Ammon's horn (tissue), 1 donor: ENCODE data around the gene TNNT2.

Experiments used
- DNase-seq: peaks from one replicate; pipeline ENCODE4 v3.0.0-alpha.2; 2016; ENCODE audit warnings: low spot score

TNNT2 gene

DNA sequence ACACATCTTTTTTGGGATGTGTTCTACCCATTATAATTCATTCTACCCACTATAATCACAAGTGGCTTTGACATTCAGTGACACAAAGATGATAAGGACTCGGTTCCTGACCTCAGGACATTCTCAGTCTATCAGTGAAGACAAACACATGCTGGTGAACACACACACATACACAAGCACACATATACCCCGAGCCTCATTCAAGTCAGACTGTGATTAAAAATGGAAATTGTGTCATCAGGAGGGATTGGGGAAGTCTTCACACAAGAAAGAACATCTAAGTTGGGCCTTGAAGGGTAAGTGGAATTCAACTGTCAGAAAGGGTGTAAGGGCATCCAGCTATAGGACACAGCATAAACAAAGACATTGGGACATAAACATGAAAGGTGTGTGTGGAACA is 24.2 kb upstream of the TNNT2 start:
- no peak for DNase-seq

DNA sequence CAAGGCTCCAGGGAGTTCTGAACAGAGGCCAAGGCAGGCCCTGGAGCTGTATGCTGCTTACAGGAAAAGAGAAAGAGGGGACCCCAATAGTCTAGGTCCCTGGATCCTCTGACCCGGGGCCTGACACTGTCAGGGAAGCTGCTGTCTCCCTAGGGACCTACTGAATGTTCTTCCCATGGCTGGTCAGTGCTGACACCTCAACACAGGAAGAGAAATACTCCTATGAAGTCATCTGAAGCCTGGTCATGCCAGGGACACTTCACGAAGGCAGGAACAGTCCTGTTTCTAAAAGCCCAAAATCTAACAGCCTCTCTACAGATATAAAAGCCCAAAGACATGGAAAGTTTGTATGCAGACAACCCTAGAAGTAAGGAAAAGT is 23.4 kb upstream of the TNNT2 start:
- DNase-seq = no peak

DNA sequence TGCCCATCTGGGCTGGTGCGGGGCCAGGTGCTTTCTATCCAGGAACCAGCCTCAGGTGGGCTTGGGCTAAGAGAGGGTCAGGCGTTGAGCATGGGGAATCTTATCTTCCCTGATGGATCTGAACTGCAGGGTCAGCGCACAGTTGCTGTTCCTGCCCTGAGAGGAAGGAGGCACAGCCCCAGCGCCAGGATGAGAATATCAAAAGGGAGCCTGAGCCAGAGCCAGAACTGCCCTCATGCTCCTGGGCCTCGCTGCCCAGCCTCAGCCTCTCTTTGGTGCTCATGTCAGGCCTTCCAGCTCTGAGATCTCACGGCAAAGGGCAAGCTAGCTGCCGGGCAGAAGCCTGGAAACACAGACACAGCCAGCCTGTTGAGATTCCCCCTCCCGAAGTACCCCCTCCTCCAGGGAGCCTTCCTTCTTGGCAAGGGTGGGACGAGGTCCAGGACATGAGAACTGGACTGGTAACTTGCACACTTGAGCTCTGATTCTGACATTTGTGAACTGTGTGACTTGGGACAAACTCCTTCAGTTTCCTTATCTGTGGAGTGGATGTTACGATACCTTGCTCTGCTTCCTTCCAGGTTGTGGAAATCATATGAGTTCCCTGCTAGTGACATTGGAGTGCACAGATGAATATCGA is 22.9 kb upstream of the TNNT2 start:
- no peak for DNase-seq

DNA sequence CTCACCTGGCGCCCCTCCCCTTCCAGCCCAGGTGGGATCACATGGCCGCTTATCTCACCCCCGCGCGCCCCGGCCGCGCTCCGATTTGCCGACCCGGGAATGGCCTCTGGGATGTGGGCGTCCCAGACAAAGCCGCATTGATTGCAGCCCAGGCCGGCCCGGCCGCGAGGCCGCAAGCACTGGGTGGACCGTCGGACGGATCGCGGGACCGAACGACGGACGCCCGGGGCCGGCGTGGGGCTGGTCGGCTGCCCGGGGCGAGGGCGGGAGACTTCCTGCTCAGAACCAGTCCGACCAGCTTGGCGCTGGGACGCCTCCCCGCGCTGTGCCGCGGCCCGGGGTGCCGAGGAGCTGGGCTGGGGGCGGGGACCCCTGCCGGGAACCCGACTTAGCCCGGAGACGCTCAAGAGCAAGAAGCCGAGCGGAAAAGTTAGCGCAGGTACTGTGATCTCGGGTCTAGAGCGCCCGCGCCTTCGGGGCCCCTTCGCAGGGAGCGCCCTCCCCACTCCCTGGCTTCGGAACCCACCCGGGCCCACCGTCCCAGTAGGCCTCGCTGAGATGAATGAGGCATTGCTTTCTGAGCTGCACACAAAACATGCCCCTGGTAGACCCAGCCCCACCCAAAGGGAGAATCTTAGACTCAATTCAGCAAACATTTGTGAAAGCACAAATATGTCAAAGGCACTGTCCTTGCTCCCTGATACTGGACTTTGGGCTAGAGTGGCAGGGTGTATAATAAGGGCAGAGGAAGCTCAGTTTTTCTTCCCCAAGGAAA is 22.1 kb upstream of the TNNT2 start:
- no peak for DNase-seq

DNA sequence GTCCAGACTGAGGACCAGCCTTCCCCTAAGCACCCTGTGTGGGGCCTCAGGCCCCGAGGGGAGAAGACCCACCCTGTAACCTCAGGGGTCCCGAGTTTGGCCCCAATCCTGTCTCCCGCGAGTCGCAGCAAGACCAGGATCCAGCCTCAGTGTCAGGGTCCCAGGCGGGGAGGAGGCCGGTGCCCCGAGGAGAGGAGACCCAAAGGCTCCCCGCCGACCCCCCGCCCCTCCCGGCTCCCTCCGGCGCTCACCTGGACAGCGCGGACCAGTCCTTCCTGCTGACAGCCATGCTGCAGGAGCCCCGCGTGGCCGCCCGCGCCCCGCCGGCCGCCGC is 21.5 kb upstream of the TNNT2 start, which contains the start of gene LAD1:
Gene LAD1, minus strand, starts transcription at position 307 of the 334 bp plus-strand sequence. Its CDS starts 18 bp downstream, at position 289.
- no peak for DNase-seq

DNA sequence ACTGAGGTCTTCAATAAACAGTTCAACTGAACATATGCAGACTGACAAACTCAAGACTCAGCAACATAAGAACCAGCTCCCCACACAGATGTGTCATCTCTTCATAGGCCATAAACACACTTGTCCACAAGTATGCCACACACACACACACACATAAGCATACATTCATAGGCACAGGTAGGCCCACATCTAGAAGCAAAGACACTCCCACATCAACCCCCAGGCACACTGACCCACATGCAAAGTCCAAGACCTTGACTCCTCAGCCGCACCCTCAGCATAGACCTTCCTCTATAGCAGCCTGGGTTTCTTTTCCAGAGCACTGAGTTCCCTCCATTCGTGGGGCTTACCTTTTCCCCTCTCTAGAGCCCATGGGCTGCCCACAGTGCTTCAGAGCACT is 20.2 kb upstream of the TNNT2 start:
- DNase-seq = no peak

DNA sequence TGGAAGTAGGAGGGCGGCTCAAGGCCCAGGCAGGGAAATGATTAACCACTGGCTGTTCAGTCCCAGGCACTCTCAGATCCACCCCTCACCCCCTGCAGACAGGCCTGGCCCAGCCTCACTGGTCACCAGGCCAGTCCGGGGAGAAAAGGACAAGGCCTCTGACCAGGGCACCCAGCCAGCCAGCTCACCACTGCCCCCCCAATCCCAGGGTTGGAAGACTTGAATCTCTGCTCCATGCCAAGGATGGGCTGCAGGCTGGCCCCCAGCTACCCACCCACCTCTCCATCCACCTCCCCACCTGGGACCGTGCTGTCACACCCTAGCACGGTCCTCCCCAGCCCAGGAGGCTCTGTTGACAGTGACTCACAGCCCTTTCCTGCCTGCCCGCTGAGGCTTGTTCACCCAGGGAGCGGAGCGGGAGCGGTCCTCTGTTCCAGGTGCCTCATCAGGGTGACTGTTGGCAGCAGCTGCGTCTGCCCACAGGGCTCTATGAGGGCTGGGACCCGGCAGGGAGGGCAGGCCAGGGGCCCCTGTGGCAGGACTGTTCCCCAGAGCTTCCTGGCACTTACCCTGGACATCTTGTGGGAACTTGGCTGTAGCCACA is 19.5 kb upstream of the TNNT2 start:
- DNase-seq = no peak

DNA sequence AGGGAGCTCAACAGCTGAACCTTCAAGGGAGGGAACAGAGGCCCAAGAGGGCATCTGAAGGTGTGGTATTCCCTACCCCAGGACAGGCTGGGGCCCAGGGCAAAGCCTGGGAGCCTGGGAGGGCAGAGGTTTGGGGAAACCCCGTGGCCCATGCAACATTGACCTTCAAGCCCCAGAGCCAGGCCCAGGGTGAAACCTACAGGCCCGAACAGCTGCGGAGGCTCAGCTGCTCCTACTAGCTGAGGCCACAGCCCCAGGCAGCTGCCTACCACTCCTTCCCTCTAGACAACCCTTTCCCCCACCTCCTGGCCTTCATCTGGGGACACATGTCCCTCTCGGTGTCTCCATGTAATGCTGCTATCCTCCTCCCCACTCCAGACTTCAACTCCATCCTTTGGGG is 18.5 kb upstream of the TNNT2 start:
- DNase-seq = no peak

DNA sequence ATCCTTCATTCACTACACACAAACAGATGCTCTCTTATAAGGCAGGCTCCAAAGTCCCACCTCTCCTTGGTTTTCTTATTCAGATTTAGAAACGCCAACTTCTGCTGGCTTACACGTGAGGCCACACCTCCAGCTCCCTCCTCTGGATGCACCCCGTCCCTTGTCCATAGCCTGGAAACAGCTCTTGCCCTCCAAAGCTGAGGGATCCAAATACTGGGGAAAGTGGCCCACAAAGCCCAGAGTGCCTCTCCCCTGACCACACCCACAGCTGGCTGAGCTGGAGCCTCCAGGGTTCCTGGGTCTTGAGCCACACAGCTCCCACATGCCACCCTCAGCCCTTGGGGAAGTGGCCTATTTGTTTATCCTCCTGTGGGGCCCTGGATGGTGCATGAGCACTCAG is 17.1 kb upstream of the TNNT2 start:
- DNase-seq = no peak

DNA sequence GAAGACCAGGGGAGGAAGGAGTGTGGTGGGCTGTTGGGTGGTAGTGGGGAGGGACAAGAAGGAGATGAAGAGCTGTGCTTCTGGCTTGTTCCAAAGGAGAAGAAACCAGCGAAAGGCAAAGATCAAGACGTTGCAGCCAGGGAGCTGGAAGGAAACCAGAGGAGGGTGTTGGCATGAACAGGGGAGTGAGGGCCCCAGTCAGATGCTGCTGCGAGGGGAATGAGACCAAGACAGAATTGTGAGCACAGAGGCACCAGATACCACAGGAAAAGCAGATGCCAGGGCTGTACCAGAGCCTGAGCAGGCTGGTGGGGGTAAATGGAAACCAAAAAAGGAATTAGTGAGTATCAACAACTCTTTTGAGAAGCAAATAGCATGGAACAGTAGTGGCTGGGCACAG is 15.6 kb upstream of the TNNT2 start:
- DNase-seq = no peak

DNA sequence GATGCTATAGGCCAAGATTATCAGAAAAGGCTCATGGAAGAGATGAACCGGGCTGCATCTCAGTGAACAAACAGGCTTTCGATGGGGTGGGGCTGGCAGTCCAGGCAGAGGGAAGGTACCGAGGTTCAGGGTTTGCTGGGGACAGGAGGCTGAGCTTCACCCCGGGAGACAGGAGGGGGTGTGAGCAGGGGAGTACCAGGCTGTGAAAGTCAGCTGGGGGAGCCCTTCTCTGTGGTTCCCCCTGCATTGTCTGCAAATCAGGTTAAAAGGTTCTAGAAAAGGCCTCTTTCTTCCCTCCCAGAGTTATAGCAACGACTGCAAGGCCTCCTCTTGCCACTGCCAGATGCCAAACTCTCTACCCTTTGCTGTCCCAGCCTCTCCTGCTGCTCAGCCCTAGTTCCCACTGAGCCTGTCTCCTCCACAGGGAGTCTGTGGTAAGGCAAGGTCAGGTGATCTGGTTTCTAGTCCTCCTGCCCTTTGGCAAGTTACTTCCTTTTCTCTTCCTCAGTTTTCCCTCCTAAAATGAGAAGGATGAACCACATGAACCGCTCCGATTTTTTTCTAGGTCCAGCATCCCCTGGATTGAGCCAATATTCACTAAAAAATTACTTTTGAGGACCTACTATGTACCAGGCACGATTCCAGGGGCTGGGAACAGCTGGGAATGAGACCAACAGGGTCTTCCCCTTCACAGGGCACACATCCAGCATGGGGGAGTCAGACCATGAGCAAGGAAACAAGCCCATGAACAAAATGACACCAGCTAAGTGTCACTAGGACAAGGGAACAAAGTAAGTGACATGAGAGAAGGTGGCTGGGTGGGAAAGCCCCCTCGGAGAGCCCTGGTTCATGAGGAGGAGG is 14.4 kb upstream of the TNNT2 start:
- DNase-seq = no peak

DNA sequence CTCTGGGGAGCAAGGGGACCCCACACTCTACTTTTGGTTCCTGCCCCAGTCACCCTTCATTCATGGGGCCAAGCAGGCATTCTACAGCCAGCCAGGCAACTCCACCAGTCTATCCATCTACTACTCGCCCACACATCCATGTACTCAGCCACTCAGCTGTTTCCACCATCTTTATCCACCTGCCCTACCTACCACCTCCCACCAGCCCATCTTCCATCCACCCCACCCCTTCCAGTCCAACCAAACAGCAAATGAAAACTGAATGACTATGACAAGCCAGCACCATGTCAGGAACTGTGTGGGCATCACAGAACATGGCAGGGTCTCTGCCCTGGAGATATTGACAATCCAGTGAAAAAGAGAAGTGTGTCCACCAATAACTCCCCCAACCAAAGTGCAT is 13.7 kb upstream of the TNNT2 start:
- DNase-seq = no peak

DNA sequence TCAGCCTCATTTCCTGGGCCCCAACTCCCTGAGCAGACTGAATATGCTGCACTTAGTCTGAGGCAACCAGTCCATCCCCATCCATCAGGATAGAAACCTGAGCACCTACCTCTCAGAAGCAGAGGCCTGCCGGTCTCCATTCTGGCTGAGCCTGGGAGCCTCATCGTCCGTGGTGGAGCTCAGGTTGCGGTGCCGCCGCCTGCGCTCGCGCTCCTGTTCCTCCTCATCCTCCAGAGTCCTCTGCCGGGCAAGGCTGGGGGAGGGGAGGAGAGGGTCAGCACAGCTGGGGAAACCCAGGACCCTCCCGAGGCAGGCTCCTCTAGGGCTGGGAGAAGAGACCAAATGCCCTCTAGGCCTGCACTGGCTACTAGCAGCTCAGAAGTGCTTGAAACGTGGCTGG is 11.6 kb upstream of the TNNT2 start:
- DNase-seq = no peak

DNA sequence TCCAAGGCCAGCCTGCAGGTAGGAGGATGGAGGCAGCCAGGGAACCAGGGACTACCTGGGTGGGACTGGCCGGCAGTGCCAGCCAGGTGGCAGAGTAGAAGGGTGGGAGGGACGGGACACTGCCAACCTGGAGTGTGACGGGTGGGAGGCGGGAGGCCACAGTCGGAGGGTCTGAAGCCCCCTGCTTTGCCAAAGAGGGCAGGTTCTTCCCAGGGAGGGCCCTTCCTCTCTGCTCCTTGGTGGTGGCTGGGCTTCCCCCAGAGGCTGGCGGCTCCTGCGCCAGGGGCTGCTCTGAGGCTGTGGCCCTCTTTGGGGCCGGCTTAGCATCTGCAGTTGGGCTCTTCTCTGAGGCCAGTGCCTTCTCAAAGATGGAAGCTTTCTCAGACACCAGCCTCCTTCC is 8.7 kb upstream of the TNNT2 start:
- no peak for DNase-seq

DNA sequence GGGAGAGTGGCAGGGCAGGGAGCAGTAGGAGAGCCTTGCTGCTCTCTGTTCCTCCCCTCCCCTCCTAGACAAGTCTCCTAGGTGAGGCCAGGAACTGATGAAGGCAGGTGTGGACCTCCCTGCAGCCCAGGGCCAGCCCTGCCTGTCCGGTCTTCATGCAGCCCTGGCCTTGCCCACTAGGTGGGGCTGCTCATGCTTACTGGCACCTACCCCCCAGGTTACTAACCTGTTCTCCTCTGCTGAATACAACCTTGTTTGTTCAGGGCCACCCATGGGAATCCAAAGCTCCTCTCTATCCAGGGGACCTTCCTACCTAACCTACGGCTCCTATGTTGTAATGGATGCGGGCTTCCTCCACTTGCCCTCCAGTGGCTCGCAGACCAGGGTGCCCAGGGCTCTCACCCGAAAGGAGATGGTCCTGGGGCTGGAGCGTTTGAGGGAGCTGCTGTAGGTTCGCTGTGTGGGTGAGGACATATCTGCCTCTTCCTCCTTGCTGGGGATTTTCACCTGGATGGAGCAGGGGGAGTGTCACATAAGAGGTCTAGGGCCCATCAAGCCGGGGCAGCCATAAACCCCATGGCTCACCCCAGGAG is 7.9 kb upstream of the TNNT2 start:
- no peak for DNase-seq

DNA sequence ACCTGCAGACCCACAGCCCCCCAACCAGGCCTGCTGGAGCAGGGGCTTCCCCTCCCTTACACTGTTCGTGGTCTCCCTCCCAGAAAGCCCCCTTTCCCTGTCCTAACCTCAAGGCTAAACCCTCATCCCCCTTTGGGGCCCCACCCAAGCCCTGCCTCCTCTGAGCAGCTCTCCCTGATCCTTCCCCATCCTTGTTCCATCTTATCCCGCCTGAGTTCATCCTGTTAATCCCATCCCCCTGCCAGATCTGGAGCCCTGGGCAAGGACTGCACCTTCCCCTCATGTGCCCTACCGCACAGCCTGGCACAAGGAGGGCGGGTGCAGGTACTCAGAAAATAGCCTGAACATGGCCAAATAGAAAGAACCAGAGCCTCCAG is 6.9 kb upstream of the TNNT2 start:
- no peak for DNase-seq

DNA sequence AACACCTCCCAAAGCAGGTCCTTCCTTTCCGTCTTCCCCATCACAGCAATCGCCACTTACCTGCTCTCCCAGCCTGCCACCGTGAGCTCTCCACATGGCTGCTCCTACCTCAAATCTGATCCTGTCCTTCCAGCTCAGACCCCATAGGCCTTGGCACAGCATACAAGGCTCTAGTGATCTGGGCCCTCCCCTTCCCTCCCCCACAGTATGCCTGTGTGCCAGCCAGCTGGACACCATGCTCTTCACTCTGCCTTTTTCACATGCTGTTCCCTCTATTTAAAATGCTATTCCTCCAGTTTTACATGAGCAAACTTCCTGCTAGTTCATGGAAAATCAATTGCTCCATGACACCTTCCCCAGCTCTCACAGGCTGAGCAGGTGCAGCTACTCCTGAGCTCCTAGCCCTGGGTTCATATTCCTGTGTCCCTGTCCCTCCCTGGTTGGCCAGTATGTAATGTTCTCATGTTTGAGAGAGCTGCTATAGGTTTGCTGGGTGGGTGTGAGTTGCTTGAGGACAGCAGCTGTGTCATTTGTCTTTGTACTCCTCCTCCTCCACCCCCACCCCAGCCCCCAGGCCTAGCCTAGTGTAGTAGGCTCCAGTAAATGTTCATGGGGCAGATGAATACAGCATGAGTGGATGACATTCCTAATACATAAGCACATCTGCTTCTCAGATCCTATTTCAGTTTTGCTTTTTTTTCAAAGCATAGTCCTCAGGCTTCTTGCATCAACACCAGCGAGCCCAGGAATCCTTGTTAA is 6.3 kb upstream of the TNNT2 start:
- DNase-seq = no peak

DNA sequence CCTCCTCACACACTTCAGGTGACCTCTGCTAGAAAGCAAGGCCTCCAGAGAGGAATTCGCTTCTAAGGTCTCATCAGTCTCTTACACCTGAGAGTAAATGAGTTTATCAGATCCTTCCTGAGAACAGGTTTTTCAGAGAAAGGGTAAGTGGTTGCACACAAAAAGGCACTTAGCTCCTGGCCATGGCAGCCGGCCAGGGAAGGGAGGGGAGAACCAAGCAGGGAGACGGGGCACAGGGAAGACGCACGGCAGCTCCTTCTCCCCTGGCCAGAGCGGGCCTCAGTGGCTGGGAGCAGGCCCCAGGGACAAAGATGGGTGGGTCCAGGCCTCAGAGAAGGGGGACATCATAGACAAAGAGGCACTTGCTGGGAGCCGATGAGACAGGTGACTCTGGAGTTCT is 3.6 kb upstream of the TNNT2 start:
- no peak for DNase-seq

DNA sequence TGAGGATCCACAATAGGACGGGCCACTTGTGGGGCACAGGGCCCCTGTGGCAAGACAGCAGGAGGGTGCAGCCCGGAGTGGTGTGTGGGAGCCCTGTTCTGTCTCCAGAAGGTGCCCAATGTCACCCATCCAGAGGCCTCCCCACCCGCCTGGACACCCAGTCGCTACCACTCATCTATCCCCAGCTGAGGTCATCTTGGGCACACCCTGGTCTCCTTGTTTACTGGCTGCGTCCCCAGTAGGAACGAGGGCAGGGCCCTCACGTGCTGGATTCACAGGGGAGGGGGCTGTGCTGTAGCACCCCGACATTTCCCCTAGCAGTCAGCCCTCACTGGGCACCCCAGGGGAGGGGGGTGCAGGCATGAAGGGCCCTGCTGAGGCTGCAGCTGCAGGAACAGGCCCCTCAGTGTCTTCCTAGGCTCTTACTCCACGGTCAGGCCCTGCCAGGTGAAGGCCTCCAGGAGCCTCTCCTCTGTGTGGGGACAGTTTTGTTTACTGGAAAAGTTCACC is 2.3 kb upstream of the TNNT2 start:
- DNase-seq = no peak

DNA sequence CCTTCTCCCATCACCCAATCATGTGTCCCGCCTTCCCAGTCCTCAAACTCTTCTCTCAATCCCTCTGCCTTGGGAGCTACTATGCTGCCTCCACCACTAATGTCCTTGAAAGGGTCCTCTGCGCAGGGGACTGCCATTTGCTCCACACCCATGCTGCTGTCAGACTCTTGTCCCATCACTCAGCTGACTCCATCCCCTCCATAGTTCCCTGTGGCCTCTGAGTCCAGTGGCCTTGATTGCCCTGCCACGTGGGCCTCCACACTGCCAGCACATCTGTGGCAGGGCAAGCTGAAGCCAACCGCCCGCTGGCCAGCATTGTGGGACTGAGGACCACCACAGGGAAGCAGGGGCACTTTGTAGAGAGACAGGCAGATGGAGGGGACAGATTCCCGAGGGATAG is 1.3 kb upstream of the TNNT2 start:
- no peak for DNase-seq
